DOHH2 (cell line): Measurements from ENCODE around the gene PHF21A.

Experiments used
- H3F3A ChIP-seq: fragments of 200-600 bp; sonication (generic), shearing (Covaris generic); 2 replicates; pipeline ENCODE4 v1.6.0; 2016; ENCODE audit warnings: antibody characterized with exemption, mild to moderate bottlenecking; ENCODE audit not compliant: control insufficient read depth, insufficient read depth
- H3K27ac ChIP-seq: fragments of 200-600 bp; sonication (generic); 2 replicates; pipeline ENCODE4 v1.5.1; 2014; ENCODE audit warnings: low read depth, mild to moderate bottlenecking, low read length, moderate library complexity
- H3K27me3 ChIP-seq: fragments of 200-600 bp; sonication (generic); 2 replicates; pipeline ENCODE4 v1.6.1; 2014; ENCODE audit warnings: mild to moderate bottlenecking, low read length, mixed read lengths; ENCODE audit not compliant: control insufficient read depth
- H3K36me3 ChIP-seq: fragments of 200-600 bp; sonication (generic); 2 replicates; pipeline ENCODE4 v1.6.1; 2014; ENCODE audit warnings: mild to moderate bottlenecking, low read length, moderate library complexity, mixed read lengths; ENCODE audit not compliant: control insufficient read depth
- H3K4me1 ChIP-seq: fragments of 200-600 bp; sonication (generic); 2 replicates; pipeline ENCODE4 v1.6.1; 2014; ENCODE audit warnings: mild to moderate bottlenecking, low read length, mixed read lengths; ENCODE audit not compliant: control insufficient read depth
- H3K4me2 ChIP-seq: fragments of 200-600 bp; sonication (generic); 2 replicates; pipeline ENCODE4 v1.6.0; 2014; ENCODE audit warnings: mild to moderate bottlenecking, low read length, moderate library complexity
- H3K4me3 ChIP-seq: fragments of 200-600 bp; sonication (generic); 2 replicates; pipeline ENCODE4 v1.5.1; 2014; ENCODE audit warnings: mild to moderate bottlenecking, low read length, mixed read lengths
- H3K79me2 ChIP-seq: fragments of 200-600 bp; sonication (generic); 2 replicates; pipeline ENCODE4 v1.6.1; 2014; ENCODE audit warnings: mild to moderate bottlenecking, low read length, mixed read lengths; ENCODE audit not compliant: control insufficient read depth
- H3K9me2 ChIP-seq: fragments of 200-600 bp; sonication (generic); replicated peaks from 2 replicates; pipeline ENCODE4 v1.6.1; 2014; ENCODE audit warnings: mild to moderate bottlenecking, low read length, mixed read lengths; ENCODE audit not compliant: control insufficient read depth
- H3K9me3 ChIP-seq: fragments of 200-600 bp; sonication (generic); 2 replicates; pipeline ENCODE4 v1.6.1; 2014; ENCODE audit warnings: antibody characterized with exemption, low read length, mixed read lengths; ENCODE audit not compliant: control insufficient read depth, insufficient read depth
- H4K20me1 ChIP-seq: fragments of 200-600 bp; sonication (generic); 2 replicates; pipeline ENCODE4 v1.6.0; 2014; ENCODE audit warnings: low read depth, mild to moderate bottlenecking, antibody characterized with exemption, low read length, moderate library complexity; ENCODE audit not compliant: control insufficient read depth, insufficient read depth
- EZH2phosphoT487 ChIP-seq: fragments of 200-600 bp; sonication (generic); IDR thresholded peaks from 2 replicates; pipeline ENCODE4 v1.6.1; 2017; ENCODE audit warnings: borderline replicate concordance, mild to moderate bottlenecking, antibody characterized with exemption, low read length, moderate library complexity, mixed read lengths
- TF ChIP-seq, protein P1 (sequence below): fragments of 200-600 bp; sonication (generic); IDR thresholded peaks from one replicate; pipeline ENCODE4 v1.5.1; 2014; ENCODE audit warnings: antibody characterized with exemption, mild to moderate bottlenecking, low read depth, low read length; ENCODE audit not compliant: poor library complexity, severe bottlenecking

PHF21A gene

DNA sequence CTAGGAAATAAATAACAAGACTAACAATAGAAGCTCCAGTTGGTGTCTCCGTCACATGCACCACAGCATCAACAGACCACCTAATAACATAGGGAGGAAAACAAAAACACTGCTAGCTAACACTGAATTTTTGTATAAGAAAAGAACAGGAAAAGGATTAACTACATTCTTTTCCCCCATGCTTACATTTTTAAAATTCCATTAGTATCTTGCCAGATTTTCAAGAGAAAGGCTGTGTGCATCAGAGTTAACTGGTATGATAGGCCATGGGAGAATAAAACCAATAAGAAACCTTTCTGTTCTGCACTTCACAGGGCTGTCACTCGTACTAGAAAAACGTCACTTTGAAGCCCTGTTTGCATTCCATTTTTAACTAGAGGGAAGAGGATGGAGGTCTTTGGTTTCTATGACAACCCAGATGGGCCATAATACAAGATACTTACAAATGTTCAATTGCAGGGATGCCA lies 119.8 kb downstream of the PHF21A start:
- Histone ChIP-seq H3K4me3 (no peak overlapping the region), H3K4me2 (no peak overlapping the region), H3F3A (no peaks in the 10 kb centered on the region), H3K79me2 (no peaks in the 10 kb centered on the region), H3K4me1 (peaks cover 4% of the 10 kb centered on the region), H3K36me3 (no peaks in the 10 kb centered on the region), H3K9me2 (no peaks in the 10 kb centered on the region), H3K27me3 (no peaks in the 10 kb centered on the region), H4K20me1 (no peaks in the 10 kb centered on the region), H3K27ac (no peak overlapping the region), H3K9me3 (no peaks in the 10 kb centered on the region)
- no peak for TF ChIP-seq EZH2phosphoT487
- TF ChIP-seq, protein P1, sequence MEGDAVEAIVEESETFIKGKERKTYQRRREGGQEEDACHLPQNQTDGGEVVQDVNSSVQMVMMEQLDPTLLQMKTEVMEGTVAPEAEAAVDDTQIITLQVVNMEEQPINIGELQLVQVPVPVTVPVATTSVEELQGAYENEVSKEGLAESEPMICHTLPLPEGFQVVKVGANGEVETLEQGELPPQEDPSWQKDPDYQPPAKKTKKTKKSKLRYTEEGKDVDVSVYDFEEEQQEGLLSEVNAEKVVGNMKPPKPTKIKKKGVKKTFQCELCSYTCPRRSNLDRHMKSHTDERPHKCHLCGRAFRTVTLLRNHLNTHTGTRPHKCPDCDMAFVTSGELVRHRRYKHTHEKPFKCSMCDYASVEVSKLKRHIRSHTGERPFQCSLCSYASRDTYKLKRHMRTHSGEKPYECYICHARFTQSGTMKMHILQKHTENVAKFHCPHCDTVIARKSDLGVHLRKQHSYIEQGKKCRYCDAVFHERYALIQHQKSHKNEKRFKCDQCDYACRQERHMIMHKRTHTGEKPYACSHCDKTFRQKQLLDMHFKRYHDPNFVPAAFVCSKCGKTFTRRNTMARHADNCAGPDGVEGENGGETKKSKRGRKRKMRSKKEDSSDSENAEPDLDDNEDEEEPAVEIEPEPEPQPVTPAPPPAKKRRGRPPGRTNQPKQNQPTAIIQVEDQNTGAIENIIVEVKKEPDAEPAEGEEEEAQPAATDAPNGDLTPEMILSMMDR: no peak

DNA sequence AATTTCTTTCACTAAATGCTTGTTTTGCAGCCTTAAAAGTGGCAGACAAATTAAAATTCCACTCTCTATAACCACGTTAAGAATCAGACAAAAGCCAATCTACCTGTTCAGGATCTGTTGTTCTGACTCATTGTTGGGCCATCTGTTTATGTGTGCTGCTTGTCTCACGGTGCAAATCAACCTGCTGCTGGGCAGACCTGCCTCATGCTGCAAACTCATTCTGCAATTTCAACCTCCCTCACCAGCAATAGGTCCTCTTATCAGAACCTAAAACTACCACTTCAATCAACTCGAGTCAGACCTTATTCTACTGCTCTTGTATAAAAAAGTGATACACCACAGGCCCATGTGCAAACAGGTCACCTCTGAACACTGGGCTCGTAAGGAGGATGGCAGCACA lies 123.7 kb downstream of the PHF21A start:
- no peaks in the 10 kb centered on the region for H3K36me3 ChIP-seq
- H3K4me2 ChIP-seq: no peak overlapping the region
- H3K79me2 ChIP-seq: no peaks in the 10 kb centered on the region
- H3K27ac ChIP-seq: no peak overlapping the region
- H3K9me3 ChIP-seq: no peaks in the 10 kb centered on the region
- no peaks in the 10 kb centered on the region for H3F3A ChIP-seq
- H3K4me1 ChIP-seq: no peaks in the 10 kb centered on the region
- H4K20me1 ChIP-seq: 0 out of 2 replicates have a peak, but pooled peaks cover 4% of the 10 kb centered on the region
- TF ChIP-seq, protein P1: no peak
- TF ChIP-seq EZH2phosphoT487: no peak
- no peaks in the 10 kb centered on the region for H3K27me3 ChIP-seq
- H3K4me3 ChIP-seq: no peak overlapping the region
- H3K9me2 ChIP-seq: no peaks in the 10 kb centered on the region

DNA sequence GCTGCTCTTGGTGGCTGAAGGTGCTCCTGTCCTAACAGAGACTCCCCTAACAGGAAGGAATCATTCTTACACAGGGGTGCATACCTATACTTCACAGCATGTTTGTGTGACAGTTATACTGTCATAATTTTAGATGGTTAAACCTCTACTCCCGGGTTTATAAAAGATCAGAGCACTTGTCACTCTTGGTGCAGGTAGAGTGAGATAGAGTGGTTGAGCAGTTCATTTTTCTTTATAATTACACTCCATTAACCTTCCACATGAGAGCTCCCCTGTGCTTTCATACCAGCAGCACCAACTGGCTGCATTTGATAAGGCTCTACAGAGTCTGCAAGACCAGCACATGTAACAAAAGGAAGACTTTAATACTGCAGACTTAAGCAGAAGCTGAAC lies 125.9 kb downstream of the PHF21A start:
- H3K27ac ChIP-seq: no peak overlapping the region
- no peaks in the 10 kb centered on the region for H3K79me2 ChIP-seq
- H3K9me3 ChIP-seq: no peaks in the 10 kb centered on the region
- no peaks in the 10 kb centered on the region for H3K36me3 ChIP-seq
- H4K20me1 ChIP-seq: 0 out of 2 replicates have a peak, but pooled peaks cover 4% of the 10 kb centered on the region
- no peak overlapping the region for H3K4me3 ChIP-seq
- no peaks in the 10 kb centered on the region for H3K4me1 ChIP-seq
- H3F3A ChIP-seq: no peaks in the 10 kb centered on the region
- H3K9me2 ChIP-seq: no peaks in the 10 kb centered on the region
- TF ChIP-seq, protein P1: no peak
- TF ChIP-seq EZH2phosphoT487: no peak
- no peak overlapping the region for H3K4me2 ChIP-seq
- H3K27me3 ChIP-seq: no peaks in the 10 kb centered on the region
